HG03575 (cell line): Measurements from ENCODE around the gene SIRPB2.
"Not testable (repeated sequence)": the region's sequence is repeated elsewhere in the genome, so short reads cannot be mapped to it uniquely, and the experiment has no call there.

ENCODE experiments used
- ATAC-seq: cut with Tn5 transposase; IDR thresholded peaks from one replicate; pipeline ENCODE4 v1.9.1; 2021; ENCODE audit not compliant: unreplicated experiment, insufficient number of reproducible peaks, low FRiP score; ENCODE audit errors: extremely low read depth

SIRPB2 gene

GRCh38 chr20:1503564-1504227, 12.5 kb upstream of the SIRPB2 start:
- peak; percentile 61 for ATAC-seq

DNA sequence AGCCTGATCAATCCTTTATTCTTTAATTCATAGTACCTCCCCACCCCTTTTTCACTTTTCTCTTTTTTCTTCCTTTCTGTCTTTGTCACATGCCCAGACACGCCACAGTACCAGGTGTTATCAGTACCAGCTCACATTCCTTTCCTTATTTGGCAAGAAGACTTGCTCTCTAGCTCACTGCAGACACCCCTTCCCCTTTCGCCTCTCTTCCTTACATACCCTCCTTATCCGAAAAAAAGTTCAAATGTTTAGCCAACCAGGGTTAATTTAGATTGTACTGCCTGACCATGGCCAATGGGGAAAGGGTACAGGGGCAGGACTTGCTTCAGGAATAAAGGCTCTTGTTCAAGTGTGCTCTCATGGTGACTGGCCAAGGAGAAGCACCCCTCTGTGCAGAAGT, 9.3 kb upstream of the SIRPB2 start:
- no peak for ATAC-seq

DNA sequence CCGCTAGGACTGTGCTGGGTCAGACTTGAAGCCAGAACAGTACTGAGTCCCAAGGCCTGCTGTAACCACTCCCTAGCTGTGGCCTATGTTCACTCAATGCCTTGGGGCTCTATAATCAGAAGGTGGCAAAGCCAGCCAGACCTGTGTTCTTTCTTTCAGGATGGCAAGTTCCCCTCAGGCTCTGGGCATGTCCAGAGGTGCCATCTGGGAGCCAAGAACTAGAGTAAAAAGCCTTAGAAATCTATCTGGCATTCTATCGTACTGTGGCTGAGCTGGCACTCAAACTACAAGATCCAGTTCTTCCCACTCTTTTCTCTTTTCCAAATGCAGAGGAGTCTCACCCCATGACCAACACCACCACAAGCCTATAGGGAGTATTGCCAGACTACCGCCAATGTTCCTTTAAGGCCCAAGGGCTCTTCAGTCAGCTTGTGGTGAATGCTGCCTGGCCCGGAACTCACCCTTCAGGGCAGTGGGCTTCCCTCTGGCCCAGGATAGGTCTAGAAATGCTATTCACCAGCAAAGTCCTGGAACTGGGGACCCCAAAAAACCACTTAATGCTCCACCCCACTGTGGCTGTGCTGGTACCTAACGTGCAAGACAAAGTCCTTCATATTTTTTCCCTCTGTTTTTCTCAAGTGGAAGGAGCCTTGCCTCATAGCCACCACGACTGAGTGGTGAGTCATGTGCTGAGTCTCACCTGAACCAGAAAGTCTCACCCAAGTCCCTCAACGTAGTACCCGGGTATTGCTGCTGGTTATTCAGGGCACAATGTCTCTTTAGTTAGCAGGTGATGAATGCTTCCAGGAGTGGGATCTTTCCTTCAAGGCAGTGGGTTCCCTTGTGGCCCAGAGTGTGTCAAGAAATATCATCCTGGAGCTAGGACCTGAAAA, 8.6 kb upstream of the SIRPB2 start:
- no peak for ATAC-seq

GRCh38 chr20:1497371-1497770, 6.2 kb upstream of the SIRPB2 start:
- not testable (repeated sequence) for ATAC-seq

DNA sequence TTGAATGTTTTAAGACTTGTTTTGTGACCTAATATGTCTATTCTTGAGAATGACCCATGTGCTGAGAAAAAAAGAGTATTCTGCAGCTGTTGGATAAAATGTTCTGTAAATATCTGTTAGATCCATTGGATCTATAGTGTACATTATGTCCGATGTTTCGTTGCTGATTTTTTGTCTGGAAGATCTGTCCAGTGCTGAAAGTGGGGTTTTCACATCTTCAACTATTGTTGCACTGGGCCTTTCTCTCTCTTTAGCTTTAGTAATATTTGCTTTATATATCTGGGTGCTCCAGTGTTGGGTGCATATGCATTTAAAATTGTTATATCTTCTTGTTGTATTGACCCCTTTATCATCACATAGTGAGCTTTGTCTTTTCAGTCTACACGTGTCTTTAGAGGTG, 5.7 kb upstream of the SIRPB2 start:
- ATAC-seq, result no peak

GRCh38 chr20:1494436-1494835, 3.2 kb upstream of the SIRPB2 start:
- no peak for ATAC-seq

DNA sequence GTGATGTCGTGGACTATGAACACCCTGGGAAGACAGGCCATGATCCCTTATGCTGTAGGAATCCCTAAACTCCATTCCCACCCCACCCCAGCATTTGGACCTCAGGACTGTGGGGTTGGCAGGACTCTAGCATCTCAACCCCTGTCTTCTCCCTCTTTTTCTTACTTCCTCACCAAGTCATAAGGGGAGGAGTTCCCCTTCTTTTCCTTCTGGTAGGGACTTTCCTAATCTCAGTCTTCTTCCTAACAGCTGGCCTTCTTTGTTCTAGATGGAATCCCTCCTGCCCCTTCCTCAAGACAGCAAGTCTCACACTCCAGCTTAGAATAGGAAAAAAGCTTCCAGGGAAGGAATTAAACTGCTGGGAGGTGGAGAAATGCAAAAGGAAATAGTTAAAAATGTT, 2.3 kb upstream of the SIRPB2 start:
- no peak for ATAC-seq

DNA sequence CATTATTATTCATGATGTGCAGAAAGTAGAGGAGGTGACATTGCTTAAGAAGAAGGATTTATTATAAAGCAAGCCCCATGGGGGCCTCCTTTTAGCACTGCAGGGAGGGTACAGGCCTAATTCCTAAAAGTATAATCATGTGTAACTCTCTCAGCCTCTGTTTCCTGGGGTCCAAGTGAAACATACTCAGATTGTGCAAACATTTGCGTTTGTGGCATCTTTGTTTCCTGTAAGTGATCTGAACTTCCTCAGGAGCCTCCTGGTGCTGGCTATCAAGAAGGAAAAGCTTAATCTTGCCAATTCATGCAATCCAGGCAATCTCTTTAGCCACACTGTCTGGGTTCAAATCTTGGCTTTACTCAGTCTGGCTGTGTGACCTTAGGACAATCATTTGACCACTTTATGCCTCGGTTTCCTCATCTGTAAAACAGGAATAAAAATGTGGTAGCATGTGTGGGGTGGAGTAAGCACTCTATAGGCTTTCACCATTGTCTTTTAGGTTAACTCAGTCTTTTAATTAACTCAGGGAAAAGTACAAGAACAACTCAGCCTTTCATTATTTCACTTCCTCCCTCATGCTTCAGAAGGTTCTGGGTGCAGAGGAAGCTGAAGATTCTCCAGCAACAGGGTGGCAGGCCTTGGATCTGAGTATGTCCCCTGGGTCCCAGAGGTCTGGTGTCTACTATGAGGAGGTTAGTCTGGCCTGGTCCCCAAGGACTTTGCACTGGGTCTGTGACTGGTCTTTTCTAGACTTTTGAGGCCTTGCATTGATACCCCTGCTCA, 831 bp upstream of the SIRPB2 start:
- no peak for ATAC-seq

GRCh38 chr20:1490643-1491195, 501 bp downstream of the SIRPB2 start:
- ATAC-seq, result no peak

GRCh38 chr20:1489764-1490436, 1.3 kb downstream of the SIRPB2 start:
- no peak for ATAC-seq

GRCh38 chr20:1489325-1489724, 1.9 kb downstream of the SIRPB2 start:
- no peak for ATAC-seq

DNA sequence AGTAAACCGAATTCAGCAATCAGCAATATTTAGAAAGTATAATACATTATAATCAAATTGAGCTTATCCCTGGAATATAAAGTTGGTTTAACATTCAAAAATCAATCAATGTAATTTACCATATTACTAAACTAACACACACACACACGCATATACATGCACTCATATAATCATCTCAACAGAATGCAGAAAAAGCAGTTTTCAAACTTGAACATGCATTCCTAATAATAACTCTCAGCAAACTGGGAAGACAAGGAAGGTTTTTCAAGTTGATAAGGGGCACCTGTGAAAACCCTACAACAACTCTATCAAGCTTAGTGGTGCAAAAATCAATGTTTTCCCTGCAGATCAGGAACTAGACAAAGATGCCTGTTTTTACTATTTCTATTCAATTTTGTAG, 4.7 kb downstream of the SIRPB2 start:
- no peak for ATAC-seq

- ATAC-seq, result no peak
Measured at GRCh38 chr20:1484438-1485116, 6.6 kb downstream of the SIRPB2 start.

DNA sequence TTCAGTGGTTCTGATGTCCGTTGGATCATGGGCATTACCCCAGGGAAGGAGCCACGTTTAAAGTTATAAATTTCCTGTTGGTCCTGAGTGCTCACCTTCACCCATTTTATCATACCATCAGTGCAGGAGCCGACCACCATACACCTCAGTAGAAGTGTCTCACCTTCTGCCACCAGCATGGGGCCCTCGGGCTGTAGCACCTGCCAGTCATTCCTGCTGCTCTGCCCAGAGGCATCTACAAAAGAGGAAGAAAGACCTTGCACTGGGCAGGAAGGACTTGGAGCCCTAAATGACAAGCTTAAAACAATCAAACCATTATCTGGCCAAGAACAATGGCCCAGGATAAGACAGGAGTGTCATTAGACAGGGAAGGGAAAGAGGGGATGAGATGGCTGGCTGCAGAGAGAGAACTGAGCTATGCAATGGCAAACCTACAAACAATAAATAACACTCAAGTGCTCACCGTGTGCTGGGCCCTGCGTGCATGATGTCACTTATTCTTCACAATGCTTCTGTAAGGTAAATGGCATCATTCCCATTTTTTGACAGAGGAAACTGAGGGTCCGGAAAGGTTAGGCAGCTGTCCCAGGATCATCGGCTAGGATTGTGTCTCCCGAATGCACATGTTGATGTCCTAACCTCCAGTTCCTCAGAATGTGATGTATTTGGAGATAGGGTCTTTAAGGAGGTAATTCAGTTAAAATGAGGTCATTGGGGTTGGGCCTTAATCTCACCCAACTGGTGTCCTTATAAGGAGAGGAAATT, 11.2 kb downstream of the SIRPB2 start:
- no peak for ATAC-seq

DNA sequence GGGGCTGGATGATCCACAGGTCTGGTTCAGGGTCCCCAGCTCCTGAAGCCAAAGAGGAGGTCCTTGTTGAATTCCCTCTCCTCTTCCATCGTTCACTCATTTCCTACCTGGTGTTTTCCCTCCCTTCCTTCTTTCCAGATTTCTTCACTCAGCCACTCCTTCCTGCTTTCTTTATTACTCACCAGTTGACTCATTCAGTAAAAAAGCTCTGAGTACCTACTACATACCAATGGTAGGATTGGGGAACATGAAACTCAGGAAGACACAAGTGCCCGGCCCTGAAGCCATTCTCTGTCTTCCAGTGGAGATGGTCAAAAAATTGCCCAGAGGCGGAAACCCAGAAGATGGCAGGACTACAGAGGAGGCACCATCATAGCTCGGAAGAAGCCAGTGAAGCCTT, 12.7 kb downstream of the SIRPB2 start:
- no peak for ATAC-seq

DNA sequence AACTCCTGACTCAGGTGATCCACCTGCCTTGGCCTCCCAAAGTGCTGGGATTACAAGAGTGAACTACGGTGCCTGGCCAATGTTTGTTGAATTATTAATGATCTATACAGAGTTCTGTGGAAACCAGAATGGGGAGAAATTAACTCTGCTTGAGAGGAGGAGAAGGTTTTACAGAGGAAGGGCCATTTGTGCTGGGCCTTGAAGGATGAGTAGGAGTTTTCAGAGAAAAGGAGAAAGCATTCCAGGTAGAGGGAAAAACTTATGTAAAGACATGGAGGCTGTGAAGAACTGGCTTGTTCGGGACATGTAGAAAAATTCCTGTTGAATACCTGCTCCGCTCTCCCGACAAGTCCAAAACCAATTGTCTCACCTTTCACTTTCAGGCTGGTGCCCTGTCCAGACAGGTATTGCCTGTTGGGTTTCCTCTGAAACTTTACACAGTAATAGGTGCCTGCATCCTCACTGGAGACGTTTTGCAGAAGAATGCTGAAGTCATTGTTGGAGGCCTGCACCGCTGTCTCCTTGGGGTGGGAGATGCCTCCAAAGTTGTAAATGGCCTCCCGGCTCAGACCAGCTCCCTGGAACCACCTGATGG, 13.2 kb downstream of the SIRPB2 start:
- ATAC-seq, result no peak

DNA sequence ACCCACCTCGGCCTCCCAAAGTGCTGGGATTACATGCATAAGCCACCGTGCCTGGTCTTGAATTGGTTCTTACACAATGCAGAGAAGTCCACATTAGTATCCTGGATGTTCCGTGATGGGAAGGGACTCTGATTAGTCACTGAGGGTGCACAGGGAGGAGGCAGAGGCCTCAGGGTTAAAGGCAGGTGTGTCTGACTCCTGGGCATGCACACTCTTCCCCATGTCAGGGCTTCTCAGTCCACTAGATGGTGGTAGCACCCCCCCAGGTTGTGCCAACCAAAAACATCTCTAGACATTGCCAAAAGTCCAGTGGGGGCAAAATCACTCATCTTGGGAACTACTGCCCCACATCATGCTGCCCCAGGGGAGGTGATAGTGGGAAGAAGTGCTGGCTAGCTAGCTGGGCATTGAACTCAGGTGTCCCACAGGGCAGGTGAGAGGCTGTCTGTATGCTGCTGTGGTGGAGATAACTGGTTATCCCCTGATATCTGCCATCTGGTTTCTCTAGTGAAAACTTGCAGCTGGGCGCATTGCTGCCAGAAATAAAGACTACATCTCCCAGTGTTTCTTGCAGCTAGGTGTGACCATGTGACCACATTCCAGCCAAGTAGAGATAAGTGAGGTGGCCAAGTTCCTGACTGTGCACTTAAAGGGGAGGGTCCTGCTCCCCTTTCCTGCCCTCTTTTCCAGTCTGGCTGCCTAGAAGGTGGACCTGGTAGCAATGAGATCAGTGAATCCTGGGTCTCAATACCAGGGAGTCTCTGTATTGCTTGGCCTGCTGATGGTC, 16.2 kb downstream of the SIRPB2 start:
- no peak for ATAC-seq
